Erythroblast (primary cell): Measurements from ENCODE around the gene ZNF616.
A peak's percentile ranks its signal among the peaks of the same experiment; 100 is the strongest.

ENCODE experiments used
- DNase-seq, 2 experiments: peaks; one replicate each; lab custom pipeline; 2025; lab: John Stamatoyannopoulos, UW
- GATA1 ChIP-seq: IDR thresholded peaks from 2 replicates; pipeline ENCODE4 v1.6.1; 2011; ENCODE audit warnings: low read depth, mild to moderate bottlenecking, control low read depth, low read length, moderate library complexity
- POLR2A ChIP-seq: IDR thresholded peaks from 2 replicates; pipeline ENCODE4 v1.6.1; 2011; ENCODE audit warnings: mild to moderate bottlenecking, low read length

The ZNF616 gene

GRCh38 chr19:52139252-52140031 is at the start of gene ZNF616:
TSS of gene ZNF616 (minus strand) at chr19:52139938. CDS start at chr19:52130512, 9,426 bp downstream.
- peak; percentile 77 for TF ChIP-seq POLR2A
- no peak for TF ChIP-seq GATA1
- DNase-seq = peak; percentile 96 to 98

GRCh38 chr19:52188822-52189734 is 49.3 kb upstream of the ZNF616 start:
- TF ChIP-seq POLR2A (no peak), GATA1 (no peak)
- no peak for DNase-seq

- no peak for DNase-seq
- TF ChIP-seq GATA1 (no peak), POLR2A (no peak)
These were observed 47.7 kb upstream of the ZNF616 start for GRCh38 chr19:52187407-52187806.

GRCh38 chr19:52176574-52176973 is 36.8 kb upstream of the ZNF616 start:
- DNase-seq = no peak
- TF ChIP-seq GATA1 = no peak
- no peak for TF ChIP-seq POLR2A

- DNase-seq = no peak
- TF ChIP-seq POLR2A (no peak), GATA1 (no peak)
These were observed 32.6 kb upstream of the ZNF616 start for GRCh38 chr19:52172347-52172746.

GRCh38 chr19:52171321-52172169 is 31.8 kb upstream of the ZNF616 start, which contains the start of gene ZNF836:
TSS of gene ZNF836 (minus strand) at chr19:52171621. CDS start at chr19:52168072, 3,549 bp downstream.
- DNase-seq = peak; percentile 75 to 77
- no peak for TF ChIP-seq GATA1
- no peak for TF ChIP-seq POLR2A

GRCh38 chr19:52170863-52171320 is 31.2 kb upstream of the ZNF616 start:
- TF ChIP-seq GATA1 (no peak), POLR2A (no peak)
- no peak for DNase-seq

- TF ChIP-seq GATA1 (no peak), POLR2A (no peak)
- no peak for DNase-seq
These were observed 30.6 kb upstream of the ZNF616 start for GRCh38 chr19:52170304-52170703.

- TF ChIP-seq GATA1 = no peak
- TF ChIP-seq POLR2A = no peak
- no peak for DNase-seq
These were observed 16.0 kb upstream of the ZNF616 start for GRCh38 chr19:52155596-52156359.

- no peak for DNase-seq
These were observed 8.5 kb upstream of the ZNF616 start for GRCh38 chr19:52148256-52148655.

GRCh38 chr19:52142001-52142595 is 2.4 kb upstream of the ZNF616 start:
- TF ChIP-seq POLR2A = no peak
- no peak for TF ChIP-seq GATA1
- no peak for DNase-seq

More at GRCh38 chr19:52148256-52148655, 8.5 kb upstream of the ZNF616 start:
- TF ChIP-seq GATA1 = no peak
- no peak for TF ChIP-seq POLR2A

- no peak for DNase-seq
- TF ChIP-seq POLR2A (no peak), GATA1 (no peak)
These were observed 1.5 kb upstream of the ZNF616 start for GRCh38 chr19:52141203-52141602.
